ENCODE measurements around the gene SNX17. TPM values are rescaled to one million over a fixed set of nuclear protein-coding genes. Genes with fewer than 3 reads are reported as not detected.

Gene SNX17
- total RNA-seq, 1 donor from 2014 or later: 69.9 TPM

- Histone ChIP-seq H3K4me1 (ENCODE audit: insufficient read depth, low read length) (peaks cover 10% of the 10 kb centered on the region), H4K20me1 (ENCODE audit: insufficient read depth, low read length) (peaks cover 9% of the 10 kb centered on the region), H3K27ac (ENCODE audit: low read depth, low read length) (no peak overlapping the region), H2AFZ (ENCODE audit: low read depth, low read length) (no peak overlapping the region), H3K4me2 (ENCODE audit: low read length) (no peak overlapping the region), H3K9ac (ENCODE audit: low read length) (no peak overlapping the region), H3K79me2 (ENCODE audit: insufficient read depth, low read length) (peaks cover 19% of the 10 kb centered on the region), H3K27me3 (ENCODE audit: insufficient read depth, low read length) (no peaks in the 10 kb centered on the region), H3K4me3 (ENCODE audit: insufficient read depth, low read depth, low read length) (no peak overlapping the region), H3K9me3 (ENCODE audit: insufficient read depth, low read depth, low read length) (no peaks in the 10 kb centered on the region), H3K36me3 (ENCODE audit: insufficient read depth, low read length) (no peaks in the 10 kb centered on the region)
- FAIRE-seq (no peak), DNase-seq (ENCODE audit: low read depth) (no peak)
- Mint-ChIP-seq H3K27ac (ENCODE audit: unreplicated experiment) (no peak overlapping the region), H3K9me3 (ENCODE audit: unreplicated experiment) (peaks cover 2% of the 10 kb centered on the region), H3K4me3 (ENCODE audit: unreplicated experiment) (no peak overlapping the region), H3K27me3 (ENCODE audit: low read depth, unreplicated experiment) (no peaks in the 10 kb centered on the region), H3K36me3 (ENCODE audit: low read depth, unreplicated experiment) (no peaks in the 10 kb centered on the region), H3K4me1 (ENCODE audit: low read depth, unreplicated experiment) (peaks cover 5% of the 10 kb centered on the region)
- no peak for TF ChIP-seq EZH2 (IDR thresholded peaks at IDR 0.05; ENCODE audit: insufficient read depth, low read length)
- TF ChIP-seq CTCF (IDR thresholded peaks at IDR 0.05; ENCODE audit: insufficient read depth, low read depth, low read length): no peak
Measured at GRCh38 chr2:27412419-27413152, 42.2 kb downstream of the SNX17 start.

- Mint-ChIP-seq H3K27me3 (ENCODE audit: low read depth, unreplicated experiment) (peaks cover 1% of the 10 kb centered on the region), H3K4me3 (ENCODE audit: unreplicated experiment) (no peak overlapping the region), H3K4me1 (ENCODE audit: low read depth, unreplicated experiment) (no peaks in the 10 kb centered on the region), H3K9me3 (ENCODE audit: unreplicated experiment) (no peaks in the 10 kb centered on the region), H3K27ac (ENCODE audit: unreplicated experiment) (no peak overlapping the region), H3K36me3 (ENCODE audit: low read depth, unreplicated experiment) (no peaks in the 10 kb centered on the region)
- Histone ChIP-seq H4K20me1 (ENCODE audit: insufficient read depth, low read length) (no peaks in the 10 kb centered on the region), H3K4me2 (ENCODE audit: low read length) (no peak overlapping the region), H3K79me2 (ENCODE audit: insufficient read depth, low read length) (no peaks in the 10 kb centered on the region), H3K4me3 (ENCODE audit: insufficient read depth, low read depth, low read length) (no peak overlapping the region), H3K27me3 (ENCODE audit: insufficient read depth, low read length) (no peaks in the 10 kb centered on the region), H3K4me1 (ENCODE audit: insufficient read depth, low read length) (no peaks in the 10 kb centered on the region), H3K36me3 (ENCODE audit: insufficient read depth, low read length) (no peaks in the 10 kb centered on the region), H3K9me3 (ENCODE audit: insufficient read depth, low read depth, low read length) (no peaks in the 10 kb centered on the region), H3K27ac (ENCODE audit: low read depth, low read length) (no peak overlapping the region), H2AFZ (ENCODE audit: low read depth, low read length) (no peak overlapping the region), H3K9ac (ENCODE audit: low read length) (no peak overlapping the region)
- DNase-seq (ENCODE audit: low read depth): no peak
- TF ChIP-seq CTCF (IDR thresholded peaks at IDR 0.05; ENCODE audit: insufficient read depth, low read depth, low read length) (no peak), EZH2 (IDR thresholded peaks at IDR 0.05; ENCODE audit: insufficient read depth, low read length) (no peak)
- no peak for FAIRE-seq
Measured at GRCh38 chr2:27416151-27416550, 45.7 kb downstream of the SNX17 start.

GRCh38 chr2:27420996-27421395 is 50.6 kb downstream of the SNX17 start:
- Histone ChIP-seq H3K79me2 (ENCODE audit: insufficient read depth, low read length) (no peaks in the 10 kb centered on the region), H3K4me1 (ENCODE audit: insufficient read depth, low read length) (no peaks in the 10 kb centered on the region), H2AFZ (ENCODE audit: low read depth, low read length) (no peak overlapping the region), H3K36me3 (ENCODE audit: insufficient read depth, low read length) (no peaks in the 10 kb centered on the region), H4K20me1 (ENCODE audit: insufficient read depth, low read length) (no peaks in the 10 kb centered on the region), H3K27me3 (ENCODE audit: insufficient read depth, low read length) (no peaks in the 10 kb centered on the region), H3K9ac (ENCODE audit: low read length) (no peak overlapping the region), H3K27ac (ENCODE audit: low read depth, low read length) (no peak overlapping the region), H3K9me3 (ENCODE audit: insufficient read depth, low read depth, low read length) (no peaks in the 10 kb centered on the region), H3K4me3 (ENCODE audit: insufficient read depth, low read depth, low read length) (no peak overlapping the region), H3K4me2 (ENCODE audit: low read length) (no peak overlapping the region)
- Mint-ChIP-seq H3K4me3 (ENCODE audit: unreplicated experiment) (no peak overlapping the region), H3K27me3 (ENCODE audit: low read depth, unreplicated experiment) (peaks cover 1% of the 10 kb centered on the region), H3K36me3 (ENCODE audit: low read depth, unreplicated experiment) (no peaks in the 10 kb centered on the region), H3K27ac (ENCODE audit: unreplicated experiment) (no peak overlapping the region), H3K4me1 (ENCODE audit: low read depth, unreplicated experiment) (no peaks in the 10 kb centered on the region), H3K9me3 (ENCODE audit: unreplicated experiment) (no peaks in the 10 kb centered on the region)
- FAIRE-seq (no peak), DNase-seq (ENCODE audit: low read depth) (no peak)
- TF ChIP-seq CTCF (IDR thresholded peaks at IDR 0.05; ENCODE audit: insufficient read depth, low read depth, low read length): no peak
- no peak for TF ChIP-seq EZH2 (IDR thresholded peaks at IDR 0.05; ENCODE audit: insufficient read depth, low read length)
